Peyer's patch (tissue), 4 donors: ENCODE measurements around the gene CNTNAP2. TPM values are rescaled to one million over a fixed set of nuclear protein-coding genes. Genes with fewer than 3 reads are reported as not detected.

Source experiments
- DNase-seq, 3 donors: peaks; one replicate each; pipeline ENCODE4 v3.0.0-alpha.2; 2017 to 2019
- H3K27ac ChIP-seq, 4 donors: fragments of 200-600 bp; sonication (generic); one replicate each; pipeline ENCODE4 v1.5.1; 2016 to 2019
- H3K27me3 ChIP-seq, 2 donors: fragments of 200-600 bp; sonication (generic); one replicate each; pipeline ENCODE4 v1.5.1; 2019
- H3K36me3 ChIP-seq, 3 donors: fragments of 200-600 bp; sonication (generic); one replicate each; pipeline ENCODE4 v1.5.1; 2016 to 2019
- H3K4me1 ChIP-seq, 4 donors: fragments of 200-600 bp; sonication (generic); one replicate each; pipeline ENCODE4 v1.5.1; 2016 to 2019
- H3K4me3 ChIP-seq, 4 donors: fragments of 200-600 bp; sonication (generic); 1 replicate in 3 of 4; 2 replicates in 1 of 4; pipeline ENCODE4 v1.5.1; 2016 to 2019; ENCODE audit warnings: mild to moderate bottlenecking in 1 of 4
- H3K9me3 ChIP-seq, 4 donors: fragments of 200-600 bp; sonication (generic); one replicate each; pipeline ENCODE4 v1.5.1; 2016 to 2019; ENCODE audit warnings: mild to moderate bottlenecking in 1 of 4
- POLR2A ChIP-seq, 2 donors: fragments of 450-650 bp; IDR thresholded peaks; one replicate each; pipeline ENCODE4 v1.5.1; 2017; ENCODE audit warnings: antibody characterized with exemption in 2 of 2, mild to moderate bottlenecking in 2 of 2, moderate library complexity in 2 of 2
- total RNA-seq, 4 donors: library from RNA; depleted of rRNA; stranded (reverse); fragments of >200 nt; gene quantifications; one replicate each; pipeline ENCODE4 v1.1.0, GENCODE V29; 2016
- TF ChIP-seq, protein P1 (sequence below), 6 experiments: fragments of 450-650 bp in 4 of 6; fragments of 200-600 bp in 2 of 6; sonication (generic) in 1 of 6; IDR thresholded peaks; one replicate each; pipeline ENCODE4 v1.5.1; 2017 to 2019; ENCODE audit warnings: antibody characterized with exemption in 6 of 6, mild to moderate bottlenecking in 3 of 6, moderate library complexity in 1 of 6

The CNTNAP2 gene
- total RNA-seq, 4 donors from 2014 or later, result 1.5 to 4.9 (median 3.6) TPM

DNA sequence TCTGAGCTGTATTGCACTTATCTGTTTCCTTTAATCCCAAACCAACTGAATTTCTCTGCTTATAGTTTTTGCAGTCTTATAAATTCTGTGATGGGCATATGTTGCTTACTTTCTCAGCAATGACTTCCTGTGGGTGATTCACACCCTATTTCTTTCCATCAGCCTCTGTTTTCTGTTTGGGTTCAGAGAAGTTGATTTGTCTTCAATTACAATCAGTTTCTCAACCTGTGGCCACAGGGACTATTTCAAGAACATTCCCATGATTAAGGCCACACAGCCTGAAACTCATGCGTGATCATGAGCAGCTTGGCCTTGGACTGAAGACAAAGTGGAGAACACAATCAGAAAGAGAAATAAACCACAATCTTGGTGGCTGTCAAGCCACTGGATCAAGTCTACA is 1299.4 kb downstream of the CNTNAP2 start:
- DNase-seq, result no peak
- TF ChIP-seq, protein P1, sequence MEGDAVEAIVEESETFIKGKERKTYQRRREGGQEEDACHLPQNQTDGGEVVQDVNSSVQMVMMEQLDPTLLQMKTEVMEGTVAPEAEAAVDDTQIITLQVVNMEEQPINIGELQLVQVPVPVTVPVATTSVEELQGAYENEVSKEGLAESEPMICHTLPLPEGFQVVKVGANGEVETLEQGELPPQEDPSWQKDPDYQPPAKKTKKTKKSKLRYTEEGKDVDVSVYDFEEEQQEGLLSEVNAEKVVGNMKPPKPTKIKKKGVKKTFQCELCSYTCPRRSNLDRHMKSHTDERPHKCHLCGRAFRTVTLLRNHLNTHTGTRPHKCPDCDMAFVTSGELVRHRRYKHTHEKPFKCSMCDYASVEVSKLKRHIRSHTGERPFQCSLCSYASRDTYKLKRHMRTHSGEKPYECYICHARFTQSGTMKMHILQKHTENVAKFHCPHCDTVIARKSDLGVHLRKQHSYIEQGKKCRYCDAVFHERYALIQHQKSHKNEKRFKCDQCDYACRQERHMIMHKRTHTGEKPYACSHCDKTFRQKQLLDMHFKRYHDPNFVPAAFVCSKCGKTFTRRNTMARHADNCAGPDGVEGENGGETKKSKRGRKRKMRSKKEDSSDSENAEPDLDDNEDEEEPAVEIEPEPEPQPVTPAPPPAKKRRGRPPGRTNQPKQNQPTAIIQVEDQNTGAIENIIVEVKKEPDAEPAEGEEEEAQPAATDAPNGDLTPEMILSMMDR (IDR thresholded peaks at IDR 0.05), result no peak
- no peak for TF ChIP-seq POLR2A (IDR thresholded peaks at IDR 0.05)
- H3K4me1 ChIP-seq, result no peaks in the 10 kb centered on the region
- H3K4me3 ChIP-seq, result no peak overlapping the region
- H3K27me3 ChIP-seq, result no peaks in the 10 kb centered on the region
- no peaks in the 10 kb centered on the region for H3K9me3 ChIP-seq
- H3K27ac ChIP-seq, result no peak overlapping the region
- H3K36me3 ChIP-seq, result no peaks in the 10 kb centered on the region

DNA sequence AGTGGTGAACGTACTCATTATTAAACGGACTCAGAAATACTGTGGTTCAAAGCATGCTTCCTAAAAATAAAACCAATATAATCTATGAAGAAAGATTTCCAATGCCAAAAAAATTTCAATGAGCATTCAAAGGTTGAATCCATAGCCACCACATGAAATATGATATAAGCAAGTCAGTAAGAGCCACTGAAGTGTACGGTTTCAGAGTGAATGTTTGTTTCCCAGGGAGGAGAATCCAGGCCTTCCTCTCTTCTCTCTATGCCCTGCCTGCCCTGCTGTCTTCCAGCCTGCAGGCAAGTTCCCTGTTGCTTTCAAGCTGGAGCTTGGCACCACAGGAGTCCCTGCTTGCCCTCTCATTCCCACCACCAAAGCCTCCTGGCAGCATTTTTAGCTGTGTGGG is 1302.4 kb downstream of the CNTNAP2 start:
- no peak for TF ChIP-seq POLR2A (IDR thresholded peaks at IDR 0.05)
- TF ChIP-seq, protein P1 (IDR thresholded peaks at IDR 0.05), result no peak
- Histone ChIP-seq H3K36me3 (no peaks in the 10 kb centered on the region), H3K9me3 (no peaks in the 10 kb centered on the region)

DNA sequence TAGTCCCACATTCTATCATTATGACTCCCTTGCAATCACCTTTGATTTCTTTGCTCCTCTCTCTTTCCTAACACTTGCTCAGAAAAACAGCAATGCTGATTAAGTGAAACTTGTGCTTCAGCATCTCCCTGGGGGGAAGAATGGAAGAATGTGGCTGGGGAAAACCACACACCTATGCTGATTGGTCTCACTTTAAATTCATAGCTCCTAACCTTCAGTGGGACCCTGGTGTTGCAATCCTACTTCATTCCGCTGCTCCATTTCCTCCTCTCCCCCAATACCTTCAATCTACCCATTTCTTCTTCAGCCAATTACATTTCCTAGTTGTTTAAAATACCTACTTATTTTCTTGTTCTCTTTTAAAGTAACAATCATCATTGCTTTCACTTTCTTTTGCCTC is 1307.3 kb downstream of the CNTNAP2 start:
- no peak for DNase-seq
- H3K36me3 ChIP-seq, result no peaks in the 10 kb centered on the region
- TF ChIP-seq, protein P1 (IDR thresholded peaks at IDR 0.05), result no peak
- no peak for TF ChIP-seq POLR2A (IDR thresholded peaks at IDR 0.05)
- no peaks in the 10 kb centered on the region for H3K4me1 ChIP-seq
- no peaks in the 10 kb centered on the region for H3K27me3 ChIP-seq
- no peaks in the 10 kb centered on the region for H3K9me3 ChIP-seq
- H3K4me3 ChIP-seq, result no peak overlapping the region
- H3K27ac ChIP-seq, result no peak overlapping the region

More for the DNA sequence above, 1302.4 kb downstream of the CNTNAP2 start:
- Histone ChIP-seq H3K27ac (no peak overlapping the region), H3K27me3 (no peaks in the 10 kb centered on the region), H3K4me1 (no peaks in the 10 kb centered on the region), H3K4me3 (no peak overlapping the region)
- DNase-seq, result no peak

DNA sequence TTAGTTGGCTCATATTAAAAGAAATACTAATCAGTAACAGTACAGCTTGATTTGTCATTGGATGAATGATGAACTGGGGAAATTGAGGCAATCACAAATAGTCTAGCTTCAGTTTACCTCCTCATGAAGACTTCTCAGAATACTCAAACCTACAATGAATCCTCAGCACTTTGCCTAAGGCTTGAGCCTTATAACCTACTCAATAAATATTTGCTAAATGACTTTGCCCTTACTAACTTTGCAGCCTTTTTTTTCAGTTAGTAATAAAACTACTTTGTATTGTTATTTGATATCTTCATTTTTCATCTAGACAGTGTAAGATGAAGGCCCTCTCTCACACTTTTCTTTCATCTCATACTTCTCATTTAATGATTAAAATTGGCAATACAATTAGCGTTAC is 1311.5 kb downstream of the CNTNAP2 start:
- peaks cover 0 to 5% (median 0%) of the 10 kb centered on the region in 4 donors for H3K9me3 ChIP-seq
- no peaks in the 10 kb centered on the region for H3K27me3 ChIP-seq

DNA sequence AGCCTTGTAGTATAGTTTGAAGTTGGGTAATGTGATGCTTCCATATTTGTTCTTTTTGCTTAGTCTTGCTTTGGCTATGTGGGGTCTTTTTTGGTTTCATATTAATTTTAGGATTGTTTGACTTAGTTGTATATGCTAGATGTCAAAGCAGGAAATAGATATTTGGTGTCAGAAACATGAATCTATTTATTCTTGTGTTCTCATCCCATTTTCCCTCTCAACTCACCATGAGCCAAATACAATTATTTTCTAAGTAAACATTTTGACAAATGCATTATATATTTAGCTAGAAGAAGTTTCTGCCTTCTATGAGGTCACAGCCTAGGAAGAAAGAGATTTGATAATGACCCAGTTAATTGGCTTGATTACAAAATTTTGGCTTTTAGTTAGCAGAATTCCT is 1313.4 kb downstream of the CNTNAP2 start:
- no peaks in the 10 kb centered on the region for H3K36me3 ChIP-seq
- no peaks in the 10 kb centered on the region for H3K4me1 ChIP-seq
- H3K4me3 ChIP-seq, result no peak overlapping the region
- no peak for DNase-seq
- no peak overlapping the region for H3K27ac ChIP-seq
- no peak for TF ChIP-seq POLR2A (IDR thresholded peaks at IDR 0.05)
- TF ChIP-seq, protein P1 (IDR thresholded peaks at IDR 0.05), result no peak
- H3K27me3 ChIP-seq, result no peaks in the 10 kb centered on the region
- peaks cover 0 to 5% (median 0%) of the 10 kb centered on the region in 4 donors for H3K9me3 ChIP-seq

More for the DNA sequence above, 1311.5 kb downstream of the CNTNAP2 start:
- no peak overlapping the region for H3K27ac ChIP-seq
- no peak for DNase-seq
- no peaks in the 10 kb centered on the region for H3K36me3 ChIP-seq
- TF ChIP-seq, protein P1 (IDR thresholded peaks at IDR 0.05), result no peak
- no peak for TF ChIP-seq POLR2A (IDR thresholded peaks at IDR 0.05)
- H3K4me3 ChIP-seq, result no peak overlapping the region
- H3K4me1 ChIP-seq, result no peaks in the 10 kb centered on the region

DNA sequence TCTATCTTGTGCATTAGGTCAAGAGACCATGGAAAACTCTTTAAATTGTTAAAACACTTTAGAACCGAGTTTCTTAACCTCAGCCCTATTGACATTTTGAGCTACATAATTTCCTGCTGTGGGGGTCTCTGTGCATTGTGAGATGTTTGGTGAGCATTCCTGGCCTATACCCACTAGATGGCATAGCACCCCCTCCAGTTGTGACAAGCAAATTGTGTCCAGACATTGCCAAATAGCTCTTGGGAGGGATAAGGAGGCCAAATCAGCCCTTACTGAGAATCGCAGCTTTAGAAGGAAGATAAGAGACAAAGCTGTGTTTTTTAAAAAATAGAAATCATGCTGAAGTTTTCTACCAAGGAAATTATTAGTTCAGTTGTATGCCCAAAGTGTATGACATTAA is 1315.5 kb downstream of the CNTNAP2 start:
- no peak overlapping the region for H3K27ac ChIP-seq
- DNase-seq, result no peak
- TF ChIP-seq POLR2A (IDR thresholded peaks at IDR 0.05), result no peak
- TF ChIP-seq, protein P1 (IDR thresholded peaks at IDR 0.05), result no peak
- no peaks in the 10 kb centered on the region for H3K27me3 ChIP-seq
- no peaks in the 10 kb centered on the region for H3K36me3 ChIP-seq
- H3K4me3 ChIP-seq, result no peak overlapping the region
- peaks cover 0 to 5% (median 0%) of the 10 kb centered on the region in 4 donors for H3K9me3 ChIP-seq
- H3K4me1 ChIP-seq, result no peaks in the 10 kb centered on the region
